Measurements from ENCODE around the gene RPLP1.

The RPLP1 gene

GRCh38 chr15:69452692-69453521, at the start of gene RPLP1:
RPLP1 (plus strand) TSS chr15:69452818; CDS start chr15:69452949, 131 bp downstream.
- peaks cover 48% of the 10 kb centered on the region for H3K4me1 Mint-ChIP-seq
- H3K27me3 Mint-ChIP-seq (ENCODE audit: low read depth, poor library complexity), result no peaks in the 10 kb centered on the region
- peak within 1 kb of the TSS; percentile 95 for H3K4me3 Mint-ChIP-seq
- no peak for TF ChIP-seq CTCF (IDR thresholded peaks at IDR 0.05)
- peak within 1 kb of the TSS; percentile 100 for H3K27ac Mint-ChIP-seq
- peaks cover 41% of the 10 kb centered on the region for H3K36me3 Mint-ChIP-seq (ENCODE audit: low read depth)
- no peaks in the 10 kb centered on the region for H3K9me3 Mint-ChIP-seq
- DNase-seq, result peak; percentile 94

- H3K4me3 Mint-ChIP-seq, result no peak overlapping the region
- TF ChIP-seq CTCF (IDR thresholded peaks at IDR 0.05), result no peak
- DNase-seq, result no peak
- H3K27me3 Mint-ChIP-seq (ENCODE audit: low read depth, poor library complexity), result peaks cover 9% of the 10 kb centered on the region
- H3K9me3 Mint-ChIP-seq, result no peaks in the 10 kb centered on the region
- H3K4me1 Mint-ChIP-seq, result peaks cover 16% of the 10 kb centered on the region
- no peak overlapping the region for H3K27ac Mint-ChIP-seq
- H3K36me3 Mint-ChIP-seq (ENCODE audit: low read depth), result no peaks in the 10 kb centered on the region
Measured at GRCh38 chr15:69403594-69403993, 49.0 kb upstream of the RPLP1 start.

- no peak overlapping the region for H3K27ac Mint-ChIP-seq
- no peak for TF ChIP-seq CTCF (IDR thresholded peaks at IDR 0.05)
- H3K4me3 Mint-ChIP-seq, result no peak overlapping the region
- no peaks in the 10 kb centered on the region for H3K36me3 Mint-ChIP-seq (ENCODE audit: low read depth)
- no peak for DNase-seq
- H3K4me1 Mint-ChIP-seq, result peaks cover 22% of the 10 kb centered on the region
- no peaks in the 10 kb centered on the region for H3K27me3 Mint-ChIP-seq (ENCODE audit: low read depth, poor library complexity)
- H3K9me3 Mint-ChIP-seq, result no peaks in the 10 kb centered on the region
Measured at GRCh38 chr15:69405110-69405509, 47.5 kb upstream of the RPLP1 start.

- H3K4me3 Mint-ChIP-seq, result no peak overlapping the region
- H3K27me3 Mint-ChIP-seq (ENCODE audit: low read depth, poor library complexity), result no peaks in the 10 kb centered on the region
- no peak overlapping the region for H3K27ac Mint-ChIP-seq
- H3K4me1 Mint-ChIP-seq, result peaks cover 12% of the 10 kb centered on the region
- no peak for DNase-seq
- no peaks in the 10 kb centered on the region for H3K36me3 Mint-ChIP-seq (ENCODE audit: low read depth)
- TF ChIP-seq CTCF (IDR thresholded peaks at IDR 0.05), result no peak
- H3K9me3 Mint-ChIP-seq, result no peaks in the 10 kb centered on the region
Measured at GRCh38 chr15:69407719-69408400, 44.8 kb upstream of the RPLP1 start.

GRCh38 chr15:69408841-69409240, 43.8 kb upstream of the RPLP1 start:
- H3K27me3 Mint-ChIP-seq (ENCODE audit: low read depth, poor library complexity), result peaks cover 4% of the 10 kb centered on the region
- H3K36me3 Mint-ChIP-seq (ENCODE audit: low read depth), result no peaks in the 10 kb centered on the region
- no peak for TF ChIP-seq CTCF (IDR thresholded peaks at IDR 0.05)
- H3K4me3 Mint-ChIP-seq, result no peak overlapping the region
- no peak for DNase-seq
- H3K27ac Mint-ChIP-seq, result peak overlapping the region; percentile 23
- peaks cover 18% of the 10 kb centered on the region for H3K4me1 Mint-ChIP-seq
- no peaks in the 10 kb centered on the region for H3K9me3 Mint-ChIP-seq
